Fibroblast of pulmonary artery (primary cell): Measurements from ENCODE around the gene HES5.

ENCODE experiments used
- DNase-seq: peaks from one replicate; pipeline ENCODE4 v3.0.0-alpha.2; 2010; ENCODE audit warnings: low read depth
- H3K4me3 ChIP-seq: replicated peaks from 2 replicates; pipeline ENCODE4 v1.5.1; 2011; ENCODE audit warnings: low read depth, mild to moderate bottlenecking, control low read depth, low read length, moderate library complexity
- CTCF ChIP-seq: IDR thresholded peaks from 2 replicates; pipeline ENCODE4 v1.5.1; 2011; ENCODE audit warnings: mild to moderate bottlenecking, control low read depth, low read length, inconsistent platforms; ENCODE audit errors: missing control alignments

Gene HES5

DNA sequence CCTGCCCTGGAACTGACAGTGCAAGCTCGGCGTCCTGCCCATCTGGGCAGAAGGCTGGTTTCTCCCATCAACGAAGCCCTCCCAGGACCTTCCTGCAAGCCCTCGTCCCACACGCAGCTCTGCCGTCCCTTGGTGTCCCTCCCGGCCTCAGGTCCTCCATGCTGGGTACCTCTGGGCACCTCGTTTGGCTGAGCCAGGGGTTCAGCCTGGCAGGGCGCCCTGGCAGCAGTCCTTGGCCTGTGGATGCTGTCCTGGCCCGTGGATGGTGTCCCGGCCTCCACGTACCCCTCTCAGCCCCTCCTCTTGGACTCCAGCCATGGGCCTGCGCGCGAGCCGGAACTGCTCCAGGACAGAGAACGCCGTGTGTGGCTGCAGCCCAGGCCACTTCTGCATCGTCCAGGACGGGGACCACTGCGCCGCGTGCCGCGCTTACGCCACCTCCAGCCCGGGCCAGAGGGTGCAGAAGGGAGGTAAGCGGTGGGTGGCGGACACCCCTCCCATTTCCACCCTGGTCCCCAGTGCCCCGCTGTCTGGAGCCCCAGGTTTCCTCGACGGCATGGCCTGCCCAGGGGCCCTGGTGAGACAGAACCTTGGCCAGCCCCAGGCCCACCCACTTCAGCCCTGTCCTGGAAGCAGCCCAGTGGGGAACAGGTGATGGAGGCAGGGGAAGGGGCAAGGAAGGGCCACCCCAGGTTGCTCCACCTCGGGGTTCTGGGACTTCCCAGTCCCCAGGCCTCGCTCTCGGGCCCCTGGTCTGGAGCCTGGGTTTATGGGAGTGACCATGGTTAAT is 29.6 kb upstream of the HES5 start:
- DNase-seq, result no peak
- no peak overlapping the region for H3K4me3 ChIP-seq
- no peak for TF ChIP-seq CTCF

- no peak for TF ChIP-seq CTCF
- no peak overlapping the region for H3K4me3 ChIP-seq
- no peak for DNase-seq
Observed at GRCh38 chr1:2558861-2559260, 28.8 kb upstream of the HES5 start.

- no peak for TF ChIP-seq CTCF
- H3K4me3 ChIP-seq, result no peak overlapping the region
- no peak for DNase-seq
Observed at GRCh38 chr1:2558420-2558819, 28.4 kb upstream of the HES5 start.

- DNase-seq, result no peak
- H3K4me3 ChIP-seq, result no peak overlapping the region
- no peak for TF ChIP-seq CTCF
Observed at GRCh38 chr1:2557482-2558400, 27.7 kb upstream of the HES5 start.

DNA sequence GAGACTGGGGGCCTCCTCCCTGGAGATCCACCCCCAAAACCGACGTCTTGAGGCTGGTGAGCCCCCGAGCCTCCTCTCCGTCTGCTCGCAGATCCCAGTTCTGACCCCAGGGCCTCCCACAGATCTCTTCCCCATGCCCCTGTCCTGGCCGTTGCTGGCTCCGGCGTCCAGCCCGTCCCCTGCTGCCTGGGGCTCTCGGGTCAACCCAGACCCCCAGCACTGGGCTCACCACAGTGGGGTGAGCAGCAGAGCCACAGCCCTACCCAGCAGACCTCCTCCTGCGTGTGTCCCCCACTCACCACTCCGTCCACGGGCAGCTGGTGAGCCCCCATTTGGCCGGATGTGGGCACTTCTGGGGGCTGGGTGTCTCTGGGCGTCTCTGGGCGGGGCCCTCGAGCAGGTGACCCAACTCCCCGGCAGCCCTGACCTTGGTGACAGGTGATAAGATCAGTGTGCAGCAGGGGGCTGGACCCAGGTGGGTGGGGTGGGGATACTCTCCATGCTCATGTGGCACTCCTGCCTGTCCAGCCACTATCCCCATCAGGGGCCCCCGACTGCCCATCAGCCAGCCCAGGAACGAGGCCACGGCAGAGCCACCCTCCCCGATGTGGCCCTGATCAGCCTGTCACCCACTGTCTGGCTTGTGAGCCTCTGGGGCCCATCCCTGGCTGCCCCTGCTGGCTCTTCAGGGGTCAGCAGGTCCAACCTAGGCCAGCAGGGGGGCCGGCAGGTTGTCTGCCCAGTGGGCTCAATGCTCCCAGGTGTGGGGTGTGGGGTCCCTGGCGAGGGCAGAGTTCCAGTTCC is 26.8 kb upstream of the HES5 start:
- H3K4me3 ChIP-seq, result peak overlapping the region; percentile 54
- DNase-seq, result no peak
- no peak for TF ChIP-seq CTCF

DNA sequence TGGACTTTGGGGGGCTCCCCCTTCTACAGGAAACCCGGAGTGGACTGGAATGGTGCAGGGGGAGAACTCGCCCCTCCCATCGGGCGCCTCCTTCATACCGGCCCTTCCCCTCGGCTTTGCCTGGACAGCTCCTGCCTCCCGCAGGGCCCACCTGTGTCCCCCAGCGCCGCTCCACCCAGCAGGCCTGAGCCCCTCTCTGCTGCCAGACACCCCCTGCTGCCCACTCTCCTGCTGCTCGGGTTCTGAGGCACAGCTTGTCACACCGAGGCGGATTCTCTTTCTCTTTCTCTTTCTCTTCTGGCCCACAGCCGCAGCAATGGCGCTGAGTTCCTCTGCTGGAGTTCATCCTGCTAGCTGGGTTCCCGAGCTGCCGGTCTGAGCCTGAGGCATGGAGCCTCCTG is 26.2 kb upstream of the HES5 start, which contains the start of gene TNFRSF14:
TSS of gene TNFRSF14 (plus strand) at position 95 of the 401 bp plus-strand sequence. CDS start at position 389, 294 bp downstream.
- peak within 1 kb of the TSS; percentile 54 for H3K4me3 ChIP-seq
- peak; percentile 7 for TF ChIP-seq CTCF
- DNase-seq, result peak; percentile 35
